Kidney epithelial cell (primary cell): ENCODE data around the gene HTR7. TPM values are rescaled to one million over a fixed set of nuclear protein-coding genes. Genes with fewer than 3 reads are reported as not detected.
"Not testable (repeated sequence)": the region's sequence is repeated elsewhere in the genome, so short reads cannot be mapped to it uniquely, and the experiment has no call there.

ENCODE experiments used
- DNase-seq: peaks from one replicate; pipeline ENCODE4 v3.0.0-alpha.2; 2010; ENCODE audit warnings: low read depth
- H3K27me3 ChIP-seq: 2 replicates; pipeline ENCODE4 v1.6.0; 2011; ENCODE audit warnings: low read length; ENCODE audit not compliant: control insufficient read depth, insufficient read depth
- H3K36me3 ChIP-seq: 2 replicates; pipeline ENCODE4 v1.5.1; 2011; ENCODE audit warnings: low read length; ENCODE audit not compliant: control insufficient read depth, insufficient read depth
- H3K4me3 ChIP-seq: 2 replicates; pipeline ENCODE4 v1.5.1; 2011; ENCODE audit warnings: low read depth, mild to moderate bottlenecking, control low read depth, low read length
- total RNA-seq: library from RNA; depleted of rRNA; stranded (reverse); fragments of >200 nt; gene quantifications from 2 replicates; pipeline ENCODE4 v1.2.3, GENCODE V29; 2015
- TF ChIP-seq, protein P1 (sequence below): IDR thresholded peaks from 2 replicates; pipeline ENCODE4 v1.5.1; 2011; ENCODE audit warnings: mild to moderate bottlenecking, moderate library complexity, low read length, control low read depth, inconsistent platforms; ENCODE audit not compliant: insufficient read depth, poor library complexity, severe bottlenecking

HTR7 gene
- total RNA-seq, 1 donor from 2014 or later = 0.17 TPM

DNA sequence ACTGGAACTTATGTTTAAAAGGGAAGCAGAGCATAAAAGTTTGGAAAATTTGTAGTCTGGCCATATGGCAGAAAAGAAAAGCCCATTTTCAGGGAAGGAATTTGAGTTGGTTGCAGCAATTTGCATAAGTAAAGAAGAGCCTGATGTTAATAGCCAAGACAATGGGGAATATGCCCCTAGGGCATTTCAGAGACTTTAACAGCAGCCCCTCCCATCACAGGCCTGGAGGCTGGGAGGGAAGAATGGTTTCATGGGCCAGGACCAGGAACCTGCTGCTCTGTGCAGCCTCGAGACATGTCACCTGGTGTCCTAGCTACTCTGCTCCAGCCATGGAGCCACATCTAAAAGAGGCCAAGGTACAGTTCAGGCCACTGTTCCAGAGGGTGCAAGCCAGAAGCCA, 35.3 kb downstream of the HTR7 start:
- Histone ChIP-seq H3K4me3 (no peak overlapping the region), H3K36me3 (no peaks in the 10 kb centered on the region), H3K27me3 (no peaks in the 10 kb centered on the region)
- DNase-seq = no peak
- TF ChIP-seq, protein P1, sequence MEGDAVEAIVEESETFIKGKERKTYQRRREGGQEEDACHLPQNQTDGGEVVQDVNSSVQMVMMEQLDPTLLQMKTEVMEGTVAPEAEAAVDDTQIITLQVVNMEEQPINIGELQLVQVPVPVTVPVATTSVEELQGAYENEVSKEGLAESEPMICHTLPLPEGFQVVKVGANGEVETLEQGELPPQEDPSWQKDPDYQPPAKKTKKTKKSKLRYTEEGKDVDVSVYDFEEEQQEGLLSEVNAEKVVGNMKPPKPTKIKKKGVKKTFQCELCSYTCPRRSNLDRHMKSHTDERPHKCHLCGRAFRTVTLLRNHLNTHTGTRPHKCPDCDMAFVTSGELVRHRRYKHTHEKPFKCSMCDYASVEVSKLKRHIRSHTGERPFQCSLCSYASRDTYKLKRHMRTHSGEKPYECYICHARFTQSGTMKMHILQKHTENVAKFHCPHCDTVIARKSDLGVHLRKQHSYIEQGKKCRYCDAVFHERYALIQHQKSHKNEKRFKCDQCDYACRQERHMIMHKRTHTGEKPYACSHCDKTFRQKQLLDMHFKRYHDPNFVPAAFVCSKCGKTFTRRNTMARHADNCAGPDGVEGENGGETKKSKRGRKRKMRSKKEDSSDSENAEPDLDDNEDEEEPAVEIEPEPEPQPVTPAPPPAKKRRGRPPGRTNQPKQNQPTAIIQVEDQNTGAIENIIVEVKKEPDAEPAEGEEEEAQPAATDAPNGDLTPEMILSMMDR = no peak

DNA sequence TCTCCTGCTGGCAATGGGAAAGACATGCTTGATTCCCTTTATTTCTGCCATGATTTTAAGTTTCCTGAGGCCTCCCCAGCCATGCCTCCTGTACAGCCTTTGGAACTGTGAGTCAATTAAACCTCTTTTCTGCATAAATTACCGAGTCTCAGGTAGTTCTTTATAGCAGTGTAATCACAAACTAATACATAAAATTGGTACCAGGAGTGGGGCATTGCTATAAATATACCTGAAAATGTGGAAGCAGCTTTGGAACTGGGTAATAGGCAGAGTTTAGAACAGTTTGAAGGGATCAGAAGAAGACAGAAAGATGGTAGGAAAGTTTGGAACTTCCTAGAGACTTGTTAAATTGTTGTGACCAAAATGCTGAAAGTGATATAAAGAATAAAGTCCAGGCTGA, 36.0 kb downstream of the HTR7 start:
- not testable (repeated sequence) for H3K36me3 ChIP-seq

DNA sequence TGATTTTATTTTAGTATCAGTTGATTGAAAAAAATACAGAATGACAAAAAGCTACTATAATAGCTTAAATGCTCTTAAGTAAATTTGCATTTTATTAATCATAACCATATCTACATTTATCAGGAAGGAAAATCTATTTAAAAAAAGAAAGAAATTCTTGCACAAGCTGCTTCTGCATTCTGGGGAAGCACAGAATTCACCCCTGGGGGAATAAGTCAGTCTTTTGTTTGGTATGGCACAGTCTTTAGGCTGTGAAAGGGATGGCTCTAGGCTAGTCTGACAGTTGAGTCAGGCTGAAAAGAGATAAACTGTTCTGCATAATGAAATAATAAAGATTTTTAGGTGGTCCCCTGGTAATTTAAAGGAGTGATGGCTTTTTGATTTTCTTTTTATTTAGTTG, 37.9 kb downstream of the HTR7 start:
- TF ChIP-seq, protein P1 = no peak
- Histone ChIP-seq H3K27me3 (no peaks in the 10 kb centered on the region), H3K36me3 (no peaks in the 10 kb centered on the region), H3K4me3 (no peak overlapping the region)
- no peak for DNase-seq

More for the DNA sequence above, 36.0 kb downstream of the HTR7 start:
- DNase-seq, H3K27me3 ChIP-seq, H3K4me3 ChIP-seq: not testable (repeated sequence)

DNA sequence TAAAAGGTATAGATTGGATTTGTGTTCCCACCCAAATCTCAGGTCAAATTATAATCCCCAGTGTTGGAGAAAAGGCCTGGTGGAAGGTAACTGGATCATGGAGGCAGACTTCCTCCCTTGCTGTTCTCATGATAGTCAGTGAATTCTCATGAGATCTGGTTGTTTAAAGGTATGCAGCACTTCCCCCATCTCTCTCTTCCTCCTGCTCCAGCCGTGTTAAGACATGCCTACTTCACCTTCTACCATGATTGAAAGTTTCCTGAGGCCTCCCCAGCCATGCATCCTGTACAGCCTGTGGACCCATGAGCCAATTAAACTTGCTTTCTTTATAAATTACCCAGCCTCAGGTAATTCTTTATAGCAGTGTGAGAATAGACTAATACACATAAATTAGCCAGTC, 39.1 kb downstream of the HTR7 start:
- DNase-seq = no peak
- TF ChIP-seq, protein P1 = no peak
- H3K36me3 ChIP-seq = no peaks in the 10 kb centered on the region

DNA sequence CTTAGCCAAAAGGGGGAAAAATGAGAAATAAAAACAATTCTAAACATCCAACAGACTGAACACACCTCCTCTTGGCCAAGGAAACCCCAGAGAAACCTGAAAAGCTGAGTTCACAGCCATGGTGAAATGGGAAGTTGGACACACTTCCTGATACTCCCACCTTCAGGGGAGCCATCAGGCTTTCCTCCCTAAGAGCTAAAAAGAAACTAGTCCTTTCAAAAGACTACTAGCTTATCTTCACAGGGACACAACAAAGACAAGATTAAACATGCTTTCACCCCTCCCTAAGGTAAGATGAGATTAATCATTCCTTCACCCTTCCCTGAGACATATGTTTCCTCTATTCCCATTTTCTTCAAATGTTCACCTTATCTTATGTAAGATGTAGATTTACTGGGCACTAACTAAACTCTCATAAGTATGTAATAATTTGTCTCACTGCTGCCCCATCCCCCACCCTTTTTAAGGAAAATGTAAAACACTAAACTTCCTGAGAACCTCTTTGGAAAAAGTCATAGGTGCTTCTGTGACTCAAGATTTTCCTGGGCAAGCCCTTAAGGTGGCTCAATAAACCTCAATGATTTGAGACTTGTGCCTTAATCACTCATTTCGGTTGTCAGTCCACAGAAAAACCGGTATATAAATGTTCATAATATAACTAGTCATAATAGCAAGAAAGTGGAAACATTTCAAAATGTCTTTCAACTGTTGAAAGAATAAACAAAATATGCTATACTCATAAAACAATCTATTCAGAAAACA, 40.5 kb downstream of the HTR7 start:
- no peak for DNase-seq
- TF ChIP-seq, protein P1 = no peak
- H3K36me3 ChIP-seq = no peaks in the 10 kb centered on the region
- no peak overlapping the region for H3K4me3 ChIP-seq
- H3K27me3 ChIP-seq = no peaks in the 10 kb centered on the region

More for the DNA sequence above, 39.1 kb downstream of the HTR7 start:
- H3K27me3 ChIP-seq = no peaks in the 10 kb centered on the region
- no peak overlapping the region for H3K4me3 ChIP-seq

DNA sequence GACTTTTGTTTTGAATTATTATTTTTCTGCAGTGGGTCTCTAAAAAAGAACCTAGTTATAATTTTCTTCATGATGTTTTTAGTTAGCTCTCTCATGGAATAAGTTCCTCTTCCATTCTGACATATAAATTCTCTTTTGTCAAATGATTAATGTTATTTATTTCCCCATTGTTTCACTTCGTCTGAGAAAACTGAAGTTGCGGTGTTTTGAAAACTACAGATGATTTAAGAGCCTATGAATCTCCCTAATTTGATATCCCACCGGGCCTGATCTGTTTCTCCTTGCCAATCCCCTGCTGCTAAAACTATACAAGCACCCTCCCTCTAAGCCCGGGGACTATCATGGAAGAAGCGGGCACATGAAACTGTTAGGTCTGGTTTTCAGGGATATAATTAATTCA, 41.4 kb downstream of the HTR7 start:
- no peak for DNase-seq
- TF ChIP-seq, protein P1 = no peak
- Histone ChIP-seq H3K36me3 (no peaks in the 10 kb centered on the region), H3K27me3 (no peaks in the 10 kb centered on the region), H3K4me3 (no peak overlapping the region)
